NCI-H146 treated with DMSO at 0.1 percent for 48 hours (cell line): ENCODE measurements around the gene EPHA4.

Experiments used
- DNase-seq: peaks from one replicate; lab custom pipeline; 2025; ENCODE audit not compliant: unreplicated experiment; lab: John Stamatoyannopoulos, UW

EPHA4 gene

DNA sequence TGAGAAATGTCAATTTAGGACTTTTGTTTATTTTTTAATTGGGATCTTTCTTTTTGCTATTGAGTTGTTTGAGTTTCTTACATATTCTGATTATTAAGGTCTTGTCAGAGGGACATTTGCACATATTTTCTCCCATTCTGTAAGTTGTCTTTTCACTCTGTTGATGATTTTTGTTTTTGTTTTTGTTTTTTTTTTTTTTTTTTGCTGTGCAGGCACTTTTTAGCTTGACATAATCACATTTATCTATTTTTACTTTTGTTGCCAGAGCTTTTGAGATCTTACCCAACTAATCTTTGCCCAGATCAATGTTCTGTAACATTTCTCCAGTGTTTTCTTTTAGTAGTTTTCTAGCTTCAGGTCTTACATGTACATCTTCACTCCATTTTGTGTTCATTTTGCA lies 166.6 kb downstream of the EPHA4 start:
- DNase-seq, result no peak

GRCh38 chr2:221402072-221402471 lies 170.0 kb downstream of the EPHA4 start:
- no peak for DNase-seq

DNA sequence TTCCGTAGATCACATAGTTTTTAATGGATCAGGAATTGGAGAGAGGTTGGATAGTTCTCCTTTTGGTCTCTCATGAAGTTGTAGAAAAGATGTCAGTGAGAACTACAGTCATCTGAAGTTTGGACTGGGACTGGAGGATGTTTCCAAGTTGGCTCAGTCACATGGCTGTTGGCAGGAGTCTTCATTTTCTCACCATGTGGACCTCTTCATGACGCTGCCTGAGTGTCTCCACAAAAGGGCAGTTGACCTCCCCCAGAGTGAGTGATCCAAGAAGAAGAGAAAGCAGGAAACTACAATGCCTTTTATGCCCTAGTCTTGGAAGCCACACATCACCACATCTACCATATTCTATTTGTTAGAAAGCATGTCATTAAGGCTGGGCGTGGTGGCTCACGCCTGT lies 171.7 kb downstream of the EPHA4 start:
- DNase-seq, result no peak

GRCh38 chr2:221399183-221399582 lies 172.9 kb downstream of the EPHA4 start:
- DNase-seq, result no peak

- DNase-seq, result no peak
Observed at GRCh38 chr2:221397187-221397586, 174.9 kb downstream of the EPHA4 start.

GRCh38 chr2:221392228-221392881 lies 179.7 kb downstream of the EPHA4 start:
- no peak for DNase-seq

DNA sequence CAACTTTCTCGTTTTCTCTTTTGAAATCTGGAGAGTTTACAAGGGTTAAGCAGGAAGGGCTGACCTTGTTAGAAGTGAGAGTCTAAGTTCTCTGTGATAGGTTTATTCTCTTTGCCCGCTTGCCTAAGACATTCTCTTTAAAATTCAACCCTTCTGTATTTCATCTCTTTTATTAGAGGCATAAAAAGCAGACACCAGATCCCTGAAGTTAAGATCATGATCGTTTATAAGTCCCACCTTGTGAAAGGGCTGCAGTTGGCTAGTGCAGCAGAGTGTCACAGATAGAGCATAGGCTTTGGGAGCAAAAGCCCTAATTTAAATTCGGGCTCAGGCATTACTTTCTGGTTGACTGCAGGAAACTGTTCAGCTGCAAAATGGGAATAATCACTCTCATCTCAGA lies 181.2 kb downstream of the EPHA4 start:
- DNase-seq, result no peak

DNA sequence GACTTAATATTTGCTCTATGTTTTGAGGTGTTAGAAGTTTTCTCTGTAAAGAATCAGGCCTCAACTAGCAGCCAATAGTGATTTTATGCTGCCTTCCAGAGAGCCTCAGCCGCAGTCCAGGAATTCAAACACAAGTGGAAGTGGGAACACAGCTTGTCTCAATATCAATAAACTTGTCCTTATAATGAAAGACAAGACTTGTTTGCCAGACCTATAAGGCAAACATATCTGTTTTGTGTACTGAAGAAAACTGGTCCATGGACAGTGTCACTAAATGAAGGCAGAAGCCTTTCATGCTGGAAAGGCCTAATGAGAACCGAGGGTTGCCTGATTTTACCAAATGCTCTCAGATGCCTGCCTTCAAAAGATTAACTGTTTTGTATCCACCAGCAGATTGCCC lies 182.2 kb downstream of the EPHA4 start:
- no peak for DNase-seq

GRCh38 chr2:221389421-221389820 lies 182.7 kb downstream of the EPHA4 start:
- DNase-seq, result no peak

DNA sequence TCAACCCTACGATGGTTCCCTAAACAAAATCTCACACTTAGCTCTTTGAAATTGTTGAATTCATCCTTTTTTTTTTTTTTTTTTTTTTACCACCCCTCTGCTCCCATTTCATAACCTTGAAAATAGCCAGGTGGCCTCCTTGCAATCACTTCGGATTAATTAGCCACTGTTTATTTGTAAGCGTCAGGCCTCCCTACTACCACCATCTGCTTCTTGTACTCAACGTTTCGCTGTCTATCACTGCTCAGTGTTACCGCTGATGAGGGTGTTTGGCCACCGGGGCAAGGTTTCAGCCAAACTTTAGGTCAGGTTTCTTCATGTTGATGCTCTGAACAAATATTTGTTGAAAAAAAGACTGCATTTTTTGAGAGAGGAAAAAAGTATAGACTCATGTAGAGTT lies 183.2 kb downstream of the EPHA4 start:
- no peak for DNase-seq

DNA sequence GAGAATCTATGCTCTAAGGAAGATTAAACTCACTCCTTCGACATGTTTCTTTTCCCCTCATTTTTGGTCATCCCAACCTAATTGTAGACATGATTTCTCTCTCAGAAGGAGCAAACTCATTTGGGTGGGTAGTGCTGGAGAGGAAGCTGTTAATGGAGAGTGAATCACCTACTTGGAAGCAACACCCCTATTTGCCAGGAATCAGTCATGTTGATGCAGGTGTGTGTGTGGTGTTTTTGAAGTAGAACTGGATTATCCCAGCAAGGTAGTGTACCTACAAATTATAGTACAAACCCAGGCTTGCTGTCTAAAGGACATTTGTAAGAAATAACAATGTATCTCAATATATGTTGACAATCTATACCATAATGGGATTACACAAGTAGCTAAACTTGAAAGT lies 186.4 kb downstream of the EPHA4 start:
- no peak for DNase-seq

DNA sequence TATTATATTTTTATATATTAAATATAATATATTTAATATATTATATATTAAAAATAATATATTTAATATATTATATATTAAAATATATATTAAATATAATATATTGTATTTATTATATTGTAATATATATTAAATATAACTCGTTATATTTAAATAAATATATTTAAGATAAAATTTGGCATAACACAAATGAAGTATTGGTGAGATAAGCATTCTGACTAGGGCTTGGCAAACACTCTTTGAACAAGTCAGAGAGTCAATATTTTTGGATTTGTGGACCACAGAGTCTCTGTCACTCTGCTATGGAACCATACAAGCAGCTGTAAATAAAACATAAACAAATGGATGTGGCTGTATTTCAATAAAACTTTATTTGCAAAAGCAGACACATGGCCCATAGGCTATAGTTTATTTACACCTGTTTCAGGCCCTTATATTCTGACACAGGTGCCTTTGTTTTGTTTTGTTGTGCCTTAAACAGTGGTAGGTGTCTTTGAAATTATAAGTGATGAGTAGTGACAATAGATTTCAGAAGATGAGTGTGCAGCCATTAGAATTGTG lies 190.1 kb downstream of the EPHA4 start:
- DNase-seq, result no peak

- no peak for DNase-seq
Observed at GRCh38 chr2:221380686-221381085, 191.4 kb downstream of the EPHA4 start.

DNA sequence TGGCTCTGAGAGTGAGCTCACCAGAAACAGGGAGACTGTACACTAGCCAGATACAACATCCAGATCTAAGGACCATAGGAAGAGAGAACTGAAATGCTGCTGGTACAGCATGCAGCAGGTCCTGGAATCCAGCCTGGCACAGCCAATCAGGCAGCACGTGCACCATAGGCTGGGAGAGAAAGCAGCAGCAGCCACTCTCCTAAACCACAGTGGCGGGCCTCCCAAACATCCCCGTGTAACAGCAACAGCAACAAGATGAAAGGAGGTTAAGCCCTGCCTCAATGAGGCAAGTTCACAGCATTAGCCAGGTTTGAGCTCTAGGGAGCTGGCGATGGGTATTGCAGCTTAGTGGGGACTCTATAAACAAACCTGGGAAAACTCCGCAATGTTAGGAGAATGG lies 192.0 kb downstream of the EPHA4 start:
- no peak for DNase-seq

- DNase-seq, result no peak
Observed at GRCh38 chr2:221377597-221377996, 194.5 kb downstream of the EPHA4 start.

GRCh38 chr2:221377066-221377465 lies 195.0 kb downstream of the EPHA4 start:
- no peak for DNase-seq

DNA sequence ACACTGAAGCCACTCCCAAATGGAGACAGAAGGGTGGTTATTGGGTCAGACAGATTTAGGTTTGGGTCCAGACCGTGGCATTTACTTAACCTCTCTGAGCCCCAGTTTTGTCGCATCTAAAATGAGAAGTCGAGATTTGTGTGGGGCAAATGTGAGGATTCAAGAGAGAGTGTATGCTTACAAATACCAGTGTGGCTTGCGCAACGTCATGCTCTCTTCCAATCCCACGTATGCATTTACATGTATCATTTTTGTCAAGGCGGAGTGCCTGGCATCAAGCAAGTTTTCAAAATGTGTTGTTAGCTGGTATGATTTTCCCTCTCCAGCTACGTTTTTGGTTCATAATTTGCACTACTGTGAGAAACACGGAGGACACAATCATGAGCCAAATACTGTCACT lies 197.9 kb downstream of the EPHA4 start:
- DNase-seq, result no peak

DNA sequence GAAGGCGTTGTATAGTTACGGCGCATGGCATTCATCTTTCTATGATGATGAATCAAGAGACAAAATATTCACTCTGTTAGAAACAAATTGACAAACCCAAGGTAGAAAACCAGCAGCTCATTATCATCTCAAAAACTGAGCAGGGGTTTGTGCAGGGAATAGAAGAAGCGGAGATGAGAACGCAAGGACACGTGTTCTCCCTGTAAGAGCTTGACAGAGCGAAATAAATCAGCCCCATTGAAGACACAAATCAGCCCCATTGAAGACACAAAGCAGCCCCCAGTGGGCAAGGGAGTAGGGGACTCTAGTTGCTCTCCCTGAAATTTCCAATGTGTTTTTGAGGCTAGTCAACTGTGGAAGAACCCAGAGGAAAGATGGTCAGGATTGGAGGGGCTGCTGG lies 199.2 kb downstream of the EPHA4 start:
- no peak for DNase-seq

- DNase-seq, result no peak
Observed at GRCh38 chr2:221372159-221372884, 199.8 kb downstream of the EPHA4 start.

DNA sequence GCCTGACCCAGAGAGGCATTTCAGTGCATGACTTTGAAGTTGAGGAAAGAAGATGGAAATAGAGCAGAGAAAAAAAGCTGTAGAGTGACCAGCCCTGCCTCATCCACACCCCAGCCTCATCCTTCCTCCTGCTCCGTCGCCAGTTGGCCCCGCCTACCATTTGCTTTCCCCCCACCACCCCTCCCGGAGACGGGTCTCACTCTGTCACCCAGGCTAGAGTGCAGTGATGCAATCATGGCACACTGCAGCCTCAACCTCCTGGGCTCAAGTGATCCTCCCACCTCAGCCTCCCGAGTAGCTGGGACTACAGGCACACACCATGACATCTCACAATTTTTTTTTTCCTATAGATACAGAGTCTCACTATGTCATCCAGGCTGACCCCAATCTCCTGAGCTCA lies 200.8 kb downstream of the EPHA4 start:
- no peak for DNase-seq

- no peak for DNase-seq
Observed at GRCh38 chr2:221370857-221371211, 201.3 kb downstream of the EPHA4 start.

GRCh38 chr2:221370076-221370856 lies 201.8 kb downstream of the EPHA4 start:
- no peak for DNase-seq
